GM23248 (cell line): ENCODE measurements around the gene RPL15.

Source experiments
- EZH2 ChIP-seq: fragments of 200-600 bp; sonication (generic); IDR thresholded peaks from 2 replicates; pipeline ENCODE4 v1.6.1; 2018; ENCODE audit warnings: antibody characterized with exemption, mild to moderate bottlenecking; ENCODE audit not compliant: insufficient read depth, poor library complexity, severe bottlenecking
- EZH2phosphoT487 ChIP-seq: fragments of 200-600 bp; sonication (generic); IDR thresholded peaks from 2 replicates; pipeline ENCODE4 v1.6.1; 2018; ENCODE audit warnings: antibody characterized with exemption, moderate library complexity, mild to moderate bottlenecking, low read depth; ENCODE audit not compliant: insufficient read depth

GRCh38 chr3:23945663-23945912 lies 28.7 kb downstream of the RPL15 start:
- TF ChIP-seq EZH2 (no peak), EZH2phosphoT487 (no peak)
